K562 (cell line): Measurements from ENCODE around the gene RNPEP. TPM values are rescaled to one million over a fixed set of nuclear protein-coding genes. Genes with fewer than 3 reads are reported as not detected.

Experiments used
- ATAC-seq: fragments of 200-7000 bp; cut with Tn5 transposase; 3 replicates; pipeline ENCODE4 v1.9.1; 2020; ENCODE audit warnings: moderate library complexity
- BruUV-seq: library from RNA; stranded (reverse); fragments of 400-500 nt; replicated peaks from 2 replicates; lab custom pipeline; 2021; lab: Mats Ljungman, UMichigan
- CTCF ChIA-PET: fragments of 300-600 bp; formaldehyde crosslinking; extraction: SDS; loops from one replicate; lab custom pipeline; 2021; ENCODE audit warnings: low intra/inter-chr PET ratio; lab: Yijun Ruan, JAX
- POLR2A ChIA-PET: fragments of 300-600, 350-650 bp; sonication (Branson Sonifier 250); formaldehyde crosslinking; extraction: SDS; loops from one replicate; lab custom pipeline; 2021; ENCODE audit warnings: antibody characterized with exemption, inconsistent platforms; lab: Yijun Ruan, JAX
- DNase-seq, 4 experiments: peaks; one replicate each; pipeline versions ENCODE4 v3.0.0 to v3.0.0-alpha.2; 2011 to 2018; ENCODE audit warnings: low spot score in 3 of 4, mixed read lengths in 3 of 4; ENCODE audit errors: extremely low read depth in 1 of 4
- FAIRE-seq: peaks from 2 replicates; lab custom pipeline; 2011; peaks lifted over from hg19 to GRCh38; lab: Jason Lieb, UNC
- H2AFZ ChIP-seq: 2 replicates; pipeline ENCODE4 v1.6.0; 2011; ENCODE audit warnings: low read depth, low read length, control low read depth, inconsistent platforms
- H3K27ac ChIP-seq: fragments of 200-600 bp; 3 replicates; pipeline ENCODE4 v1.8.0; 2011; ENCODE audit warnings: low read depth, mild to moderate bottlenecking, control low read depth, inconsistent platforms, low read length, moderate library complexity, mixed read lengths; ENCODE audit errors: extremely low read depth
- H3K27me3 ChIP-seq, 2 experiments: fragments of 300-600 bp in 1 of 2; 2 replicates in 1 of 2; 3 replicates in 1 of 2; pipeline versions ENCODE4 v1.6.0 to v1.8.0; 2011; ENCODE audit warnings: inconsistent platforms in 2 of 2, low read length in 2 of 2, mild to moderate bottlenecking in 1 of 2, mixed read lengths in 1 of 2, moderate library complexity in 1 of 2; ENCODE audit not compliant: control insufficient read depth in 2 of 2, insufficient read depth in 2 of 2
- H3K36me3 ChIP-seq: fragments of 300-600 bp; 3 replicates; pipeline ENCODE4 v1.8.0; 2011; ENCODE audit warnings: mild to moderate bottlenecking, low read length, inconsistent platforms; ENCODE audit not compliant: control insufficient read depth, insufficient read depth
- H3K4me1 ChIP-seq, 2 experiments: fragments of 200-600 bp in 1 of 2; replicated peaks in 1 of 2; 2 replicates in 1 of 2; 3 replicates in 1 of 2; pipeline versions ENCODE4 v1.5.1 to v1.8.0; 2011; ENCODE audit warnings: inconsistent platforms in 2 of 2, low read length in 2 of 2, mild to moderate bottlenecking in 1 of 2, mixed read lengths in 1 of 2, moderate library complexity in 1 of 2; ENCODE audit not compliant: control insufficient read depth in 2 of 2, insufficient read depth in 2 of 2
- H3K4me2 ChIP-seq: 2 replicates; pipeline ENCODE4 v1.6.1; 2011; ENCODE audit warnings: low read length, control low read depth, inconsistent platforms, mixed read lengths; ENCODE audit not compliant: insufficient read depth
- H3K4me3 ChIP-seq: fragments of 200-600 bp; sonication (generic), shearing (Covaris generic); 2 replicates; pipeline ENCODE4 v1.5.1; 2016; ENCODE audit warnings: control low read depth, inconsistent platforms
- H3K79me2 ChIP-seq: fragments of 200-600 bp; 3 replicates; pipeline ENCODE4 v1.8.0; 2011; ENCODE audit warnings: low read length, inconsistent platforms; ENCODE audit not compliant: control insufficient read depth, insufficient read depth
- H3K9ac ChIP-seq, 2 experiments: 2 replicates each; pipeline versions ENCODE4 v1.6.0 to v1.6.1; 2011; ENCODE audit warnings: low read depth in 2 of 2, low read length in 2 of 2, control low read depth in 1 of 2, inconsistent platforms in 1 of 2, mild to moderate bottlenecking in 1 of 2, mixed read lengths in 1 of 2; ENCODE audit not compliant: insufficient read depth in 1 of 2
- H3K9me1 ChIP-seq: one replicate; pipeline ENCODE4 v1.6.0; 2011; ENCODE audit warnings: inconsistent platforms, mild to moderate bottlenecking, low read length, moderate library complexity; ENCODE audit not compliant: control insufficient read depth, insufficient read depth
- H3K9me3 ChIP-seq: replicated peaks from 2 replicates; pipeline ENCODE4 v1.5.1; 2011; ENCODE audit warnings: low read depth, low read length, inconsistent platforms; ENCODE audit not compliant: control insufficient read depth, insufficient read depth
- H4K20me1 ChIP-seq: replicated peaks from 2 replicates; pipeline ENCODE4 v1.6.1; 2011; ENCODE audit warnings: low read length, inconsistent platforms, mixed read lengths; ENCODE audit not compliant: control insufficient read depth, insufficient read depth
- BDP1 ChIP-seq: IDR thresholded peaks from 3 replicates; pipeline ENCODE4 v1.6.1; 2011; ENCODE audit not compliant: insufficient read length, insufficient read depth
- BMI1 ChIP-seq: fragments of 150-350 bp; IDR thresholded peaks from 2 replicates; pipeline ENCODE4 v1.6.1; 2014; ENCODE audit warnings: low read length
- CTCF ChIP-seq, 3 experiments: IDR thresholded peaks in 2 of 3; conservative IDR thresholded peaks in 1 of 3; 2 replicates each; pipeline ENCODE4 v1.5.1; 2011 to 2012; ENCODE audit warnings: low read length in 3 of 3, mild to moderate bottlenecking in 3 of 3, control low read depth in 2 of 3, improper control_type of control experiment in 1 of 3, inconsistent platforms in 1 of 3, low read depth in 1 of 3, mixed read lengths in 1 of 3, moderate library complexity in 1 of 3; ENCODE audit not compliant: insufficient read depth in 2 of 3
- ETS2 ChIP-seq: IDR thresholded peaks from 2 replicates; pipeline ENCODE4 v1.6.1; 2016; ENCODE audit warnings: borderline replicate concordance, missing genetic modification characterization, mild to moderate bottlenecking, moderate library complexity, missing compliant biosample characterization; ENCODE audit not compliant: poor library complexity, severe bottlenecking
- EWSR1 ChIP-seq: fragments of 450-650 bp; IDR thresholded peaks from 2 replicates; pipeline ENCODE4 v1.6.1; 2018; ENCODE audit warnings: borderline replicate concordance, mild to moderate bottlenecking, low read depth, moderate library complexity; ENCODE audit not compliant: partially characterized antibody
- HNRNPUL1 ChIP-seq: fragments of 200-400 bp; formaldehyde crosslinking; IDR thresholded peaks from 2 replicates; pipeline ENCODE4 v1.6.1; 2017; ENCODE audit warnings: low read length
- ILF3 ChIP-seq: fragments of 450-650 bp; IDR thresholded peaks from 2 replicates; pipeline ENCODE4 v1.6.1; 2018; ENCODE audit warnings: antibody characterized with exemption, mild to moderate bottlenecking, moderate library complexity, borderline replicate concordance
- PCBP1 ChIP-seq: fragments of 200-400 bp; formaldehyde crosslinking; IDR thresholded peaks from 2 replicates; pipeline ENCODE4 v1.6.1; 2018; ENCODE audit warnings: mild to moderate bottlenecking, low read depth, low read length; ENCODE audit not compliant: poor library complexity, severe bottlenecking
- POLR2AphosphoS5 ChIP-seq: IDR thresholded peaks from 2 replicates; pipeline ENCODE4 v1.6.1; 2011; ENCODE audit warnings: mild to moderate bottlenecking, low read depth, low read length, moderate library complexity; ENCODE audit not compliant: control insufficient read depth, insufficient read depth
- RAD21 ChIP-seq, 2 experiments: fragments of 250-450 bp in 1 of 2; fragments of 450-650 bp in 1 of 2; sonication (Bioruptor Pico) in 1 of 2; formaldehyde crosslinking in 1 of 2; IDR thresholded peaks in 1 of 2; conservative IDR thresholded peaks in 1 of 2; 2 replicates each; pipeline versions ENCODE4 v1.4.0 to v1.8.0; 2020 to 2022; ENCODE audit warnings: mild to moderate bottlenecking in 2 of 2, moderate library complexity in 1 of 2
- STAT5B ChIP-seq: fragments of 250-450 bp; sonication (Bioruptor Pico); IDR thresholded peaks from 2 replicates; pipeline ENCODE4 v1.8.0; 2021; ENCODE audit warnings: mild to moderate bottlenecking, inconsistent platforms
- TBL1XR1 ChIP-seq, 2 experiments: IDR thresholded peaks; 2 replicates each; pipeline ENCODE4 v1.6.1; 2012; ENCODE audit warnings: improper control_type of control experiment in 2 of 2, low read length in 2 of 2, mild to moderate bottlenecking in 1 of 2
- ZBTB33 ChIP-seq: sonication (generic); formaldehyde crosslinking; IDR thresholded peaks from 2 replicates; pipeline ENCODE4 v1.8.1; 2023; ENCODE audit warnings: mild to moderate bottlenecking, missing genetic modification reagents
- WGBS: fragments of 100-300 bp; shearing (Covaris generic); methylation state at CpG from one replicate; pipeline ENCODE4 v1.1.6; 2016; ENCODE audit warnings: low coverage, mixed read lengths; ENCODE audit not compliant: insufficient coverage; ENCODE audit errors: missing lambda C conversion rate; 5-methylcytosine and 5-hydroxymethylcytosine counted together
- in situ Hi-C: fragments of 300-500 bp; cut with MboI; formaldehyde crosslinking; loops from 4 replicates; pipeline ENCODE4 v1.15.0; 2018; ENCODE audit warnings: inconsistent platforms, mixed read lengths
- intact Hi-C: fragments of 100-400 bp; cut with micrococcal nuclease; formaldehyde crosslinking; loops from 2 replicates; pipeline ENCODE4 v1.14.2; 2022
- polyA plus RNA-seq, 8 experiments: library from polyadenylated mRNA; depleted of rRNA in 4 of 8; stranded (reverse) in 5 of 8; unstranded in 3 of 8; fragments of >200 nt; fragmentation: Nextera tagmentation in 2 of 8; fragmentation: Illumina TruSeq in 1 of 8; extraction: Ambion mirVana in 2 of 8; extraction: Trizol in 1 of 8; gene quantifications; 2 replicates each; pipeline versions ENCODE4 v1.2.1 to v1.2.3, GENCODE V29; 2011 to 2014; ENCODE audit warnings: inconsistent platforms in 1 of 8, missing spikeins in 1 of 8
- total RNA-seq, 7 experiments: library from RNA; depleted of rRNA in 6 of 7; stranded (reverse); fragments of >200 nt in 6 of 7; fragmentation: Illumina TruSeq in 2 of 7; extraction: Trizol in 2 of 7; gene quantifications; 2 replicates each; pipeline versions ENCODE4 v1.2.1 to v1.2.3, GENCODE V29; 2011 to 2021; ENCODE audit warnings: low replicate concordance in 1 of 7

RNPEP gene
- total and polyA plus RNA-seq, 9 of the 15 experiments (the other 6 are each of a cell fraction or from before 2014, with no cell fraction given): 27.5 to 131 (median 63.4) TPM

DNA sequence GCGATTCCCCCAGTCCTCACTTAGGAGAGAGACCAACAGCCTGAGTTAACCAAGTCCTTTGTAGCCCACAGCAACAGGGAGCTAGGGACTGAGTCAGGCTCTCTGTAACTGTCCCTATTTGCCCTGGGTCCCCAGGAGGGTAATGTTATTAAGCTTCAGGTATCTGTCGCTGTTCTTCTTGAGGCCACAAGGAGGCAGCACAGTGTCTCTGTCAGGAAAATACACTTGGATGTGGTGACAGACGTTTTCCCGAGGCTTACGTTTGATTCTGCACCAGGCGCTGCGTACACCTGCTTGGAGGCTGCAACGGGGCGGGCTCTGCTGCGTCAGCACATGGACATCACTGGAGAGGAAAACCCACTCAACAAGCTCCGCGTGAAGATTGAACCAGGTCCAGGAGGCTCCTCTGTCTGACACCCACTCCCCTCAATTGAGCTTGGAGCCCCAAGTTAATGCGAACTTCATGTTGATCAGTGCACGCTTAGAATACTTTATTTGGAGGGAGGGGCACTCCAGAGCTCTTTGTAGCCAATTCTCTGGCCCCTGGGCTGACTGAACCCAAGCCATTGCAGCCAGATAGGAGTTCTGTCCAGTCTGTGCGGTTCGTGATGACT lies 17.3 kb downstream of the RNPEP start (continued):
- TF ChIP-seq EWSR1: no peak
- TF ChIP-seq POLR2AphosphoS5: 0 out of 2 replicates have a peak, but pooled peaks have one; percentile 12
- TF ChIP-seq BDP1: no peak
- no peak for TF ChIP-seq HNRNPUL1
- no peak for TF ChIP-seq PCBP1
- TF ChIP-seq BMI1: no peak
- no peak for TF ChIP-seq STAT5B (CRISPR knock-in tag)

DNA sequence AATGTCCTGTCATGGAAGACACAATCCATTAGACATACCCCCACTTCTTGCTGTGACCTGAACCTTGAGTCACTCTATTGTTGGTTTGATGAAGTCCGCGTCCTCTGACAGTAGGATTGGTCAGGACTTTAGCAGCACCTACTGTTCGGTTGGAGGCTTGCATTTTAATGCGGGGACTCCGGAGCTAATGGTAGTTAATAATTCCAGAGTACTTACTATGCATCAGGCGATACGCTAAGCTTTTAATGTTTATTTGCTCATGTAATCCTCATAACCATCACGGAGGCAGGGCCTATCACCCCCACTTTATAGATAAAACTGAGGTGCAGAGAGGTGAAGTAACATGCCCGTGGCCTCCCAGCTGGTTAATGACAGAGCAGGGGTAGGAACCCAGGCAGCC lies 20.1 kb downstream of the RNPEP start:
- Histone ChIP-seq H3K4me1 (peaks cover 0 to 3% of the 10 kb centered on the region in 2 experiments; a peak in 2 of 5 replicates), H3K36me3 (peaks cover 74% of the 10 kb centered on the region), H2AFZ (no peak overlapping the region), H3K9ac (no peak overlapping the region), H3K27ac (no peak overlapping the region), H4K20me1 (peaks cover under 1% of the 10 kb centered on the region; the same call in 1 of the 2 replicates), H3K79me2 (no peaks in the 10 kb centered on the region), H3K9me1 (no peaks in the 10 kb centered on the region), H3K4me2 (no peak overlapping the region), H3K9me3 (no peaks in the 10 kb centered on the region), H3K27me3 (no peaks in the 10 kb centered on the region), H3K4me3 (no peak overlapping the region)
- ChIA-PET CTCF (interaction anchor here (0.5 to 4.9 kb wide), 2 partner anchors 132 to 199 kb away, joined by 4 to 32 read pairs; no protein-coding TSS in a partner anchor), POLR2A (interaction anchor here (0.7 to 2.1 kb wide), 4 partner anchors 9 to 458 kb away, joined by 3 to 9 read pairs (median 5); no protein-coding TSS in a partner anchor)
- in situ Hi-C loops: loop anchor here (5.0 kb wide), 1 partner anchor 120 kb away; the partner anchor contains the start of gene GPR37L1
- DNase-seq: peak in 1 of 4 experiments; percentile 4
- no TSS peak for BruUV-seq
- no peak for FAIRE-seq
- intact Hi-C loops: no loop called here
- WGBS: 84% methylated on average over 9 of the region's 9 CpGs
- ATAC-seq: no peak
- no peak for TF ChIP-seq ETS2 (tag)
- TF ChIP-seq ILF3: no peak
- TF ChIP-seq TBL1XR1 (IDR thresholded peaks at IDR 0.05; ENCODE audit: low read length in 2 of 2): no peak
- peak in 2 of 3 experiments; percentile 5 to 6; a peak in 1 of 6 replicates for TF ChIP-seq CTCF (IDR thresholded peaks at IDR 0.05 in 2 of 3, conservative IDR thresholded peaks at IDR 0.05 in 1 of 3; ENCODE audit: insufficient read depth in 2 of 3, low read depth in 1 of 3, low read length in 3 of 3)
- peak; percentile 73 for TF ChIP-seq ZBTB33 (CRISPR knock-in tag)
- TF ChIP-seq RAD21 (CRISPR knock-in tag; conservative IDR thresholded peaks at IDR 0.05 in 1 of 2, IDR thresholded peaks at IDR 0.05 in 1 of 2): 0 out of 4 replicates have a peak, but pooled peaks of 1 of the 2 experiments have one; percentile 12
